GM21723 (cell line): ENCODE results near the gene OTOF.

Experiments used
- ATAC-seq: cut with Tn5 transposase; IDR thresholded peaks from one replicate; pipeline ENCODE4 v1.9.1; 2021; ENCODE audit warnings: mild to moderate bottlenecking, moderate library complexity; ENCODE audit not compliant: unreplicated experiment

The OTOF gene

DNA sequence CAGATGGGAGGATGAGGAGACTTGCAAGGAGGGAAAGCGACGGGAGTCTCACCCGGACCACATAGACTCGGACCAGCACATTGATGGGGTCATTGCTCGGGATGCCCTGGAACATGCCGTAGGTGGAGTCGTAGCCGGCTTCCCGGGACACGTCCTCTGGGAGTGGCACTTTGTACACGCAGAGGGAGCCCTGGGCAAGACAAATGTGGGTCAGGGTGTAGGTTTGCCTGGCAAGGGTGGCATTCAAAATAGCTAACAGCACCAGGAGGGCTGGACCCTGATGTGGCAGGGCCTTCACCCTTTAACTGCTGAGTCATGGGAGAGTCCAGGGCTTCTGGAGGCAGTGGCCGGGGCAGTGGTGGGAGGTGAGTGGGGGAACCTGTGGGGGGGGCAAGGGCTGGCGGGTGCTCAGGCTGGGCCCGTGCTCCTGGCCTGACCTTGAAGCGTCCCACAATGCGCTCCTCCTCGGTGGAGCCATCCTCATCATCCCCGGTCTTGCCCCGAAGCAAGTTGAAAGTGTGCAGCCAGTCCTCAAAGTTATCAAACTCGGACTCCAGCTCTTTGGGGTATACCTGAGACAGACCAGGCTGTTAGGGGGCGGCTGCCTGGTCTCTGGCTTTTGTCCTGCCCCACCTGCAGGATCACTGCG, 11.1 kb downstream of the OTOF start:
- ATAC-seq = no peak

DNA sequence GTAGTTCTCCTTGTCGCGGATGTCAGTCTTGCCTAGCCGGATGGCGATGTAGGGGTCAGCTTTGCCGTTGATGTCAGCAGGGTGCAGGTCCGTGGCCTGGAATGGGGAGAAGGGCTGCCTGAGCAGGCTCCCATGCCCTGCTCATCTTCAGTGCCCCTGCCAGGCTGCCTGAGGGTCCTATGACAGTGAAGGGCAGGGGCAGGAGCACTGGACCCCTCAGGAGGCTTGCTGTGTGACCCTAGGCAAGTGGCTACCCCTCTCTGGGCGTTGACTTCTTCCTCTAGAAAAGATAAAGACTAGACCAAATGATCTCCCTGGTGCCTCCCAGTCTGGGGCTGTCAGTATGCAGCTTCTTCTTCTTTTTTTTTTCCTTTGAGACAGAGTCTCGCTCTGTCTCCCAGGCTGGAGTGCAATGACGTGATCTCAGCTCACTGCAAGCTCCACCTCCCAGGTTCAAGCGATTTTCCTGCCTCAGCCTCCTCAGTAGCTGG, 11.9 kb downstream of the OTOF start:
- ATAC-seq = no peak

DNA sequence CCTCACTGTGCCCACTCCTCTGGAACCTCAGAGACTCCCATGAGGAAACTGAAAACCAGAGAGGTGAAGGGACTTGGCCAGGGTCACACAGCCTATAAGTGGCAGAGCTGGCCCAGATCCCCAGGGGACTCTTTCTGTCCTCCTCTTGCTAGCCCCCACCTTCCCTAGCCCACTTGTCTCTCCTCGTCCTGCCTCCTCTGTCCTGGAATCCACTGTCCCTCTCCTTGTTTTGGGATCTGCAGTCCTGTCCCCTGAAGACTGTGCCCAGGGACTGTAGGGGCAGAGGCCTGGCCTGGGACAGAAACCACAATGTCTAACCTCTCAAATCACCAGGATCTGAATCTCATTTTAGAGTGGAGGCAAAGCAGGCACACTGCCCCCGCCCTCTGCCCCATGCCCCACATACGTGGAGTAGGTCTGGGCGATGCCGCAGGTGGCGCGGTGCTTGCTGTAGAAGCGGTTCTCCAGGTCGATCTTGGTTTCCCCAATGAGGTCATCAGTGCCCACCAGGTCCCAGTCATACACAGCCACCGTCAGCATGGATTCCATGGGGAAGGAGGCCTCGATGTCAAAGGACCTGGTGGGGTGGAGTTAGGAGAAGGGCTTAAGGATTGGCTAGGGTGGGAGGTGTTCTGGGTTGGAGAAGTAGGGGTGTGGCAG, 12.5 kb downstream of the OTOF start:
- no peak for ATAC-seq

DNA sequence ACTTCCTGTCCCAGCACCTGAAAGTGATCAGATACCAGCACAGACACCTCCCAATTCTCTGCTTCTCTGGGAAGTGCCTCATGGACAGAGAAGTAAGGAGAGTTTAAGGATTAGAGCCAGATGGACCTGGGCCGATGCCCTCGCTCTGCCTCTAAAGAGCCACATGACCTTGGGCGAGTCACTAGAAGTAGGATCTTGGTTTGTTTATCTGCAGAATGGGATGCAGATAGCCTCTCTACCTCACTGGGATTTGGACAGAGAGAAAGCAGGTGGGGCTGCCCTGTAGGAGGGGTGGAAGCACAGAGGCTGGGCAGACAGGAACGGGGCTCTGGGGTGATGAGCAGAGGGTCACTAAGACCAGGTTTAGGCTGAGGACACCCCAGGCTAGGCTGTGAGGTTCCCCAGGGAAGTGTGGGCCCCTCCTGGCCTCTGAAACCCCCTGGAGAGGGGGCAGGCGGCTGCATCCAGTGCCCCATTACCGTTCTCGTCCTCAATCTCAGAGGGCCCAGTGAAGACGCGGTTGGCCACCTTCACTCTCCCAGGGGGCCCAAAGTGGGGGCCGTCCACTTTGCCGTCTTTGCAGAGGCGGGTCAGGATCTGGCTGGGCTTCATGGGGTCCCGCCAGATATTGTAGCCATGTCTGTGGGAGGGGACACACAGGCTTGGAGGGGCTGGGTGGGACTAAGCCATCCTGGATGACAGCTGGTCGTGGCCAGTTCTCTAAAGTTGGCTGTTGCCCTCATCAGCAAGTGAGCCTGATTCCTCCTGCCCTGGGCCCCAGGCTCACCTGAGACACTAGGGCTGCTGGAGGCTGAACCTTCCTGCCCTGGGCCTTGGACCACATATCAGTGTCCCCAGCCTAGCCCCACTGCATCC, 13.3 kb downstream of the OTOF start:
- no peak for ATAC-seq

DNA sequence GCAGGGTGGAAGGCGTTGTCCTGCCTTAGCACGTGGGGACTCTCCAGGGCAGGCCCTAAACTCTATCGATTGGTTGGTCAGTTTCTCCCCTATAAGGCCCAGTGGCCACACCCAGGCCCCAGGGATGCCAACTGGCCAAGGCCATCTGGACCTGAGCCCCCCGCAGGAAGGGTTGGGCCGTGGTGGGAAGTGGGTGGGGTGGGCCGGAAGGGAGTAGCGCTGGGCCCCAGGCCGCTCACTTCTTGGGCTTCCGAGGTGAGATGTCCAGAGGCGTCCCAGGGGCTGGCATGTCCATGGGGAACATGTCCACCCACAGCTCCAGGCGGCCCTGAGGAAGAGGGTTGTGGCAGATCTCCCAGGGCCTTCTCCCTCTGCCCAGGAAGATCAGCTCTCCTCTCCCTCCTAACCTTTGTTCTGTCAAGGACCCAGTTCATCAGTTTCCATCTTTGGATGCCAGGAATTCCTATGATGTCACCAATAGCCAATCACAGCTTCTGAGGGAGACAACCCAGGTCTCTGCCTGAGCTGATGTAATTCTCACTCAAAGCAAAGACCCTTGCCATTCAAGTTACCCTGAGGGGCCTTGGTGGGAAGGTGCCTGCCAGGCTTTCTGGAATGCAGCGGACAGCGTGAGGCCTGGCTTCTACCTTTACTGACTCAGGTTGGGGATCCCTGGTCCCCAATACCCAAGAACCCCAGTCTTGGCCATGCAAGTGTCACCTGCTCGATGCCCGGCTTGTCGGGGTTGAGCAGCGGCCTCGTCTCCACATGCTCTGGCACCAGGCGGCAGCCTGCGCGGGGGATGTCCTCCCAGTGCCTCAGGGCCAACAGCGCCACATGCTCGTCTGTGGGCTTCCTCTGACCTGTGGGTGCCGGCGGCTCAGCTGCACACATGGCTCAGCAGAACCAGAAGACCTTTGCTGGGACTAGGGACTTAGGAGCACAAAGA, 14.4 kb downstream of the OTOF start:
- ATAC-seq = no peak

DNA sequence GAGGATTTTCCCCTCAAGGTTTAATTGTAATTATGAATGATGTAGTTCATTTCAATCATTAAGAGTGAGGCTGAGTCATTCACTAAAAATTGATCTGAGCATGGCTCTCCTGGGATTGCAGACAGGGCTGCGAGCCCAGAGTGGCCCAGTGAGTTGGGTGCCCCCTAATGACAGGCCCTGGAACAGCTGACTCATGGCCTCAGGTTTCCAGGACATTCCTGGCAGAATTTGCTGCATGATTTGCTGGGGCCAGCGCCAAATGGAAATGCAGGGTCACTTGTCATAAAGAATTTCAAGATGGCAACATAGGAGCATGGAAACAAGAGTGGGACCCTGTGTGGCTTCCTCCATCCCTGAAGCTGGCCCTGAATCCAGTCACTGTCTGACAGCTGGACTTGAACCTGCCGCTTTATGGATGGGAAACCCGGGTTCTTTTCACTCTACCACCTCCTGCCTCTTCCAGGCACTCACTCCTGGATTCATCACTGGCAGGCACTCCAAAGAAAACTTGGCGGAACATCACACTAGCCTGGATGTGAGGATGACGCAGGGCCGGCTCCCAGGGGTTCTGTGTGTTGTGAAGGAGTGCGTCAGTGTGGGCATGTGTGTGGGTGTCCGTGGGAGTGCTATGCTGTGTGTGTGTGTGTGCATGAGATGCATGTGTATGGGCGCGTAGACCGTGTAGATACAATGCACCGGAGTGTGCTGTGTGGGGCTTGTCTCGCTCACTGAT, 15.2 kb downstream of the OTOF start:
- ATAC-seq = no peak

DNA sequence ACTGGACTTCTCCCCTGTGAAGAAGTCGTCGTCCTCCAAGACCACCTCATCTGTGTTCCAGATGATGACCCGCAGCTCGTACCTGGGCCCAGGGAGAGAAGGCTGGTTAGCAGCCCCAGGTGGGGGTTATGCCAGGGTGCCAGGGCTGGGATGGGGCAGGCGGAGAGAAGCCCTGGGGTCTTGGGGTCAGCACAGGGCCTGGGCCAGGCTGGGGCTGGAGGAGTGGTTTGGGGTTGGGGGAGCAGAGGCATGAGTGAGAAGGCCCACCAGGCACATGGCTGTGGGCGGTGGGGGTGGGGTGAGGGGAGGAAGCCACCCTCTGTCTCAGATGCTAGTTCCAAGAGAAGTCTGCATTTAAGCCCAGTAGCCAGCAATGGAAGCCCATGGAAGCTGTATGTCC, 15.8 kb downstream of the OTOF start:
- no peak for ATAC-seq

DNA sequence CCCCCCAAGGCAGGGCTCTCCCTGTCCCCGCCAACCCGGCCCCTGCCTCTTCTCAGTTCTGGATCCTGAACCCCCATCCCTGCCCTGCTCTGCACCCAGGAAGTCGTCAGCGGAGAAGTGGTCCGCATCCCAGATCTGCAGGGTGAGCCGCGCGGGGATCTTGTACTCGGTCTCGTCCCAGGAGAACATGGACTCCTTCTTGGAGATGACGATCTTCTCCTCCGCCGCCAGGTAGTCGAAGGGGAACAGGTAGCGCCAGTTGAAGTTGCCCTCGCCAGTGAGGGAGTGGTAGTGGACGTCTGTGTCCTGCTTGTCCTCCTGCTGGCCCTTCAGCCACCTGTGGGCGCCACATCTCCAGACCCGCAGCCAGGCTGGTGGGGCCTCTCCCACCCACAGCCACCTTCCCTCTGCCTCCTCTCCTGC, 16.3 kb downstream of the OTOF start:
- no peak for ATAC-seq

DNA sequence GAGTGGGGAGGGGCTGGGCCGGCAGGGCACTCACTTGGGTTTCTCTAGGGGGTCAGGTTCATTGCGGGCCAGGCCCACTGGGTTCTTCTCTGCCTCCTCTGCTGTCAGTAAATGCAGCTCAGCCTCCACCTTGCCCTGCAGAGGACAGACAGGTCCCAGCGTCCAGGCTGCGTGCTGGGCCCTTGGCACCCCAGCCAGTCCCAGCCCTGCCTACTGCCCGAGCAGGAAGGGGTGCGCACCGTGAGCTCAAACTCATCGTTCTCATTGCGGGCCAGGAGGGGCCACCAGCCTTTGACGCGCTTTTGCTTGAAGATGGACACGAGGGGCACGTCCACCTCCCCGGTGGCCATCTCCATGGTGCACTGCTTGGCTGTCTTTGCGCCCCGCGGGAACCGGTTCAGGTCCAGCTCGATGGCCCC, 17.3 kb downstream of the OTOF start:
- ATAC-seq = no peak

DNA sequence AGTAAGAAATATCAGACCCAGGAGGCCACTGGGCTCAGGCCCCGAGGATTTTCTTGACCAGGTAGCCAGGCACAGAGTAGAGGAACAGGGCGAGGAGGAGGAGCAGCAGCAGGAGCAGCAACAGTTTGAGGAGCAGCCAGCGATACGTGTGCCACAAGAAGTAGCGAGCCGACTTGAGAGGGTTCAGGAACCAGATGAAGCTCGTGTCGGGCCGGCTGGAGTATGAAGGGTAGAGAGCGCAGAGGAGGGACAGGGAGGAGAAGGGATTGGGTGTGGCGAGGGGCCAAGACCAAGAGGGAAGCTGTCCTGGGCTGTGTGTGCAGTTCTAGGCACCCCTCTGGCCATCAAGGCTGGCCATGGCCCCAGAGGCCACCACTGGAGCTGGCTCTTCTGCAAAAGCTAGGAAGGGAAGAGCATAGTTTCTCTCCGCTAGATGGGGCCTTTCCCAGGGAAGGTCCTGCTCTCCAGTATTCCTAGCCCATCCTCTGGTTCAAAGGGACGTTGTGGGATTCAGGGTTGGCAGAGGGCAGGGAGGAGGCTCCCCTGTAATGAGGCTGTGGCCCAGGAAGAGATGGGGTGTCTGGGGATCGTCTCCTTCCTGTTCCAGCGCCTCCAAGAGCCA, 17.8 kb downstream of the OTOF start:
- ATAC-seq = no peak

DNA sequence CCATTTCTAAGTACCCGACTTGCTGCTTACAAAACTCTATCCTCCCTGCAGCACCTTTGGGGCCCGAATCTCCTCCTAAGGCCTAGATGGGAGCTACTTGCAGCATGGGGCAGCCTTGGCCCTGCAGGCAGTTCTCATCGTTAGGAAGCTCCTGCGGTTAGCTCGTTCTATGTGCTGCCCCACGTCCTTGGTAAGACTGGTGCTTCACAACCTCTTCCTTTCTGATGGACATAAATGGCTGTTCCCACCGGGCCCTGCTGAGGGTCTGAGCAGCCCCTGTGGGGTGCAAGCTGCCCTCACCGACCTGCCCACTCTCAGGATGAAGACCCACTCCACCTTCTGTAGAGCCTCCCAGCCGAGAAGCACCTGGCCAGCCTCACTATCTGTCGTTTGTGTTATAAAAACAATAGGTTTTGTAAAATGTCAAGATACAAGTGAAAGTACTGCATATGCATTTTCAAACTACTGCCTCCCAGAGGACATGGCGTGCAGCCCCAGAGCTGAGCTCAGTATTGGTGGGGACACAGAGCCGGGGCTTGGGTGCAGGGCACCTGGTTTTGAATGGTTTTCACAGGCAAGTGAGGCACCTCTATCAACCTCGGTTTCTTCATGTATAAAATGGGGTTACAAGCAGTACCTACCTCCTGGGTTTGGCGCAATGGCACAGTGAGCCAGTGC, 19.4 kb downstream of the OTOF start:
- no peak for ATAC-seq

DNA sequence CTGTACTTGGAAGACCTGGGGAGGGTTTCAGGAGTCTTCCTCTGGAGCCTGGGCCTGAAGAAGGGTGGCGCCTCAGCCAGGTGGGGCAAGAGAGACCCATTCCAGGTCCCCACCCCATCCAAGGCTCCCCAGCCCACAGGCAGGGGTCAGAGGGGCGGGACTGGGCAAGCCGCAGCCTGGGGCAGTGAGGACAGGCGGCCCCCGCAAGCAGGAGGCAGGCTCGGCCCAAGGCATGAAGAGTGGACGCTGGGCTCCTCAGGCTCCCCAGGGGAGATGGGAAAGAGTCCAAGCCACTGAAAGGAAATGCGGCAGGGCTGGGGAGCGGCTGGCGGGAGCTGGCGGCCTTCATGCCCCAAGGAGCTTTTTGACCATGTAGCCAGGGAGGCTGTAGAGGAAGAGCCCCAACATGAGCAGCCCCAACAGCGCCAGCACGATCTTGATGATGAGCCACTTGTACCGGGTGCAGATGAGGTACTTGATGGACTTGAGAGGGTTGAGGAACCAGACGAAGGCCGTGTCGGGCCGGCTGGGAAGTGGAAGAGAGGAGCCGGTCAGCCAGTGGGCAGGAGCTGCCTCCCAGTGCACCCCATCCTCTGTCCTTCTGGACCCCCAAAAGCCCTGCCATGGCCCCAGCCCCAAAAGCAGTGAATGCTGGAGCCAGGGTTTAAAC, 20.1 kb downstream of the OTOF start:
- no peak for ATAC-seq

DNA sequence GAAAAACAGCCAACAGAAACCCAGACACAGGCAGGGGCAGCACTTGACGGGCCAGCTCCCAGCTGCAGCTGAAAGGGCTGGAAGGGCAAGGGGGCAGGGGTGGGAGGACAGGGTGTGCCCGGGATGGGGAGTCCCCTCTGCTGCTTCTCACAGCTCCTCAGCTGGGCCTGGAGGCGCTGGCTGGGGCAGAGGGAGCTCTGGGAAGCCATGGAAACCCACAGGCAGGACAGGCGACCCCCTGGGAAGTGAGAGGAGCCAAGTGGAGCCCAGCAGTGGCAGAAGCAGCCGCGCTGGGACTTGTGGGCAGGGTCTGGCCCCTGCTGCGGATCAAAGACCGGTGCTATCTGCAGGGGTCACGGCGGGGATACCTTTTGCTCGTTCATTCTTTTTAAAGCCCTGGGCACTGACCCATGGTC, 20.7 kb downstream of the OTOF start:
- no peak for ATAC-seq

DNA sequence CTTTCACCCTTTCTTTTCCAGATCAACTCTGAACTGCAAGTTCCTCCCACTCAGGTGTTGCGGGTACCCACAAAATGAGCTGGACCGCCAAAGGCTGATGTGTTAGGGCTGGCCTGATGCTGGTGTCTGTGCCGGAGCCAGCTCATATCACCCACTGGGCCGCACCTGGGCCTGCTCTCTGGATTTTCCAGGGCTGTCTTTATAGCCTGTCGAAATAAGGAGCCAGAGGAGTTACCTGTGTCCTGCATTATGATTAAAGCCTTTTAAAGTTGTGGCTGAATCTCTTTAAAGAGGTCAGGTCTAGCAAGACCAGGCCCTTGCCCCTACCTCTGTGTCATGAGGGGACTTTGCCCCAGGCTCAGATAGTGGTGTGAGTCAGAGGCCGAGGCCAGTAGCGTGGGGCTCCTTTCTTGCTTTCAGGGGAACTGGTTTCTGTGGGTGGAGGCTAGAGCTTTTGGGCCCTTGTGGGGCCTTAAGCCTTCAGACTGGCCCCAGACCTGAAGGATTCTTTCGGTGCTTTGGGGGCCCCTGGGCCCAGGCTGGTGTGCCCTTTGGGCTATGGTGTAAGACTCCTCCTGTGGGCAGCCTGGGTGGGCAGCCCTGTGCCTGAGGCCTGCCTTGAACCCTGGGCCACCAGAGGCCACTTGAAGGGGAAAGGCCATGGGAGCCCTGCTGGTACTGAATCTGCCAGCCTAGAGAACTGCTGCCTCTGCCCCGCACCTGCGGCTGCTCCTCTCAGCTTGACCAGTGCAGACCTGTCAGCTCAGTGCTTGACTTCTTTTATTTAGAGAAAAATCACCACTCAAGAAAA, 21.3 kb downstream of the OTOF start:
- no peak for ATAC-seq

DNA sequence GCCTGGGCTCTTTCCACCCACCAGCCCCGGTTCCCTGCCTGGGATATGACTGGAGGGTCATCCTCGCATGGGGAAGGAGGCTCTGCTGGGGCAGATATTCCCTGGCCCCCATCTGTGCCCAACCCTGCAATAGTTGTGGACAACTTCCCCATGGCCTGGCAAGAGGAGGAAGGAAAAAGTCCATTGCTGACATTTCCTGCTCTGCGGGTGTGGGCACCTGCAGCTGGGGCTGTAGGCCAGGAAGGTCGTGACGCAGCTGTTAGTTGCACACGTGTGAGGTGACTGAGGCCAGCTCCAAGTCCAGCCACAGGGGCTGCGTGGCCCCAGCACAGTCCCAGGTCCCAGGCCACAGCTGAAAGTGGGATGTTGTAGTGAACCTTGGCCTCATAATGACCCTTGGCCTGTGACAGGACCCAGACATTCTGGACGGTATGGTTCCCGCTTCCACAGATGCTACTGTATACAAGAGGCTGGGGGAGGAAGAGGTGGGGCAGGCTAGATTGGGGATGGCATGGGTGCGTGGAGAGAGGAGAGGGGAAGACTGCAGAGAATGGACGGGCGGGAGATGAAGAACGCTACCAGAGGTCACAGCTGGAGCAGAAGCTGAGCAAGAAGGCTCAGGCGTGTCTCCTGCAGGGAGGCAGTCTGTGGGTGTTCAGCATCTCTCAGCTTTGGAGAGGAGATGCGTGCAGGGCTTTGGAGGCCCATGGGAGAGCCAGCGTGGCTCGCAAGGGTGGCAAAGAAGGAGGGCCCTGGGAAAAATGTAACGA, 22.1 kb downstream of the OTOF start:
- no peak for ATAC-seq

DNA sequence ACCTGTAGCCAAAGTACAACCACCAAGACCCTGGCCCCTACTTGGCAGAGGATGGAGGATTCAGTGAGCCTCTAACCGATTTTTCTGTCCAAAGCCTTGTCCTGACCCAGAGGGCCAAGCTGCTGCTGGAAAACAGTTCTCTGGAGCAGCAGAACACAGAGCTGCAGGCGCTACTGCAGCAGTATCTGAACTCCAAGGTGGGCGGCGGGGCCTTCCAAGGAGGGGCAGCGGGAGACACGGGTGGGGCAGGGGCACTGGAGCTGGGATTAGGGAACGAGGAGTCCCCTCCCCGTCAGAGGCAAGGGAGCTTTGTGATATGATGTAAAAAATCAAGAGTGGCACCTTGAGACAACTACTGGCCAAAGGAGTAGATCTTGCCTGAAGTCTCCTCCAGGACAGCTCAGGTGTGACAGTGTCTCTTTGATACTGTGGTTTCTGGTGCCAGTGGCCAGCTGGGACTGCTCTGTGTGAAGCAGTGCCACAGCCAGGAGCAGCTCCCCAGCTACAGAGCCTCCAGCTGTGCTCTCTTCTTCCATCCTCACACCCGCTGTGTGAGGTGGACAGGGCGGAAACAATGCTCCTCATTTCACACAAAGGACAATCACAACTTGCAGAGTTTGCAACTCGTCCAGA, 22.8 kb downstream of the OTOF start:
- no peak for ATAC-seq
